SK-N-SH (cell line): ENCODE data around the gene DSCAML1.

Experiments
- CTCF ChIP-seq: fragments of 200-600 bp; sonication (generic); IDR thresholded peaks from 2 replicates; pipeline ENCODE4 v1.6.1; 2017; ENCODE audit warnings: antibody characterized with exemption, mild to moderate bottlenecking, moderate library complexity
- TAF1 ChIP-seq: IDR thresholded peaks from 2 replicates; pipeline ENCODE4 v1.6.1; 2012; ENCODE audit warnings: low read depth, mild to moderate bottlenecking, low read length, moderate library complexity, borderline replicate concordance

DNA sequence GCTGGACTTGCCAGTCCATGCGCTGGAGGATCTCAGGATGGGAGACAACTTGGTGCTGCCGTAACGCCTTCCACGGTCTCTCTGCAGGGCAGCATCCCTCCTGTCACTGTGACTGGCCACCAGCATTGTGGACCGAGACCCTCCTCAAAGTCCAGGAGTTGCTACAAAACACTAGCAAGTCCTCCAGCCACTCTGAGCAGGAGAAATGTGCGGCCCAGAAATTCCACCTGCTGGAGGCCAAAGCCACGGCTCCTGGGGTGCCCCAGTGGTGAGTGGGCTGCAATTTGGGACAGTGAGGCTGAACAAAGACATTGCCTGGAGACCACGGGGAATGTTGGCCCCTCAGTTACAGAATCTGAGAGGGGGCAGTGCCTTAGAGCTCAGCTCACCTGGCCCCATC is 6.9 kb upstream of the DSCAML1 start:
- TF ChIP-seq CTCF (no peak), TAF1 (no peak)
